ENCODE measurements around the gene ADAMTSL1.

ADAMTSL1 gene

GRCh38 chr9:18463991-18464390 lies 10.0 kb upstream of the ADAMTSL1 start:
- Histone ChIP-seq H3K4me3 (no peak overlapping the region), H3K27ac (no peak overlapping the region)
- no peak for DNase-seq (ENCODE audit: low spot score)
- TF ChIP-seq CTCF (IDR thresholded peaks at IDR 0.05) = no peak

GRCh38 chr9:18466101-18466500 lies 7.9 kb upstream of the ADAMTSL1 start:
- TF ChIP-seq CTCF (IDR thresholded peaks at IDR 0.05) = no peak
- no peak for DNase-seq (ENCODE audit: low spot score)
- Histone ChIP-seq H3K27ac (no peak overlapping the region), H3K4me3 (no peak overlapping the region)

- Histone ChIP-seq H3K4me3 (no peak overlapping the region), H3K27ac (no peak overlapping the region)
- TF ChIP-seq CTCF (IDR thresholded peaks at IDR 0.05) = no peak
- DNase-seq (ENCODE audit: low spot score) = no peak
These were observed 6.3 kb upstream of the ADAMTSL1 start for GRCh38 chr9:18467696-18468095.

GRCh38 chr9:18472435-18472834 lies 1.5 kb upstream of the ADAMTSL1 start:
- no peak overlapping the region for H3K4me3 ChIP-seq
- no peak for DNase-seq (ENCODE audit: low spot score)
- H3K27ac ChIP-seq = peak overlapping the region in 1 of 2 donors; percentile 25
- TF ChIP-seq CTCF (IDR thresholded peaks at IDR 0.05) = no peak

- no peak for TF ChIP-seq CTCF (IDR thresholded peaks at IDR 0.05)
- Histone ChIP-seq H3K27ac (peak overlapping the region in 1 of 2 donors; percentile 25), H3K4me3 (no peak overlapping the region)
- DNase-seq (ENCODE audit: low spot score) = no peak
These were observed 1.1 kb upstream of the ADAMTSL1 start for GRCh38 chr9:18472841-18473251.

GRCh38 chr9:18474783-18475182 lies 830 bp downstream of the ADAMTSL1 start:
- Histone ChIP-seq H3K27ac (peak overlapping the region in 1 of 2 donors; percentile 76), H3K4me3 (peak overlapping the region; percentile 64)
- DNase-seq (ENCODE audit: low spot score) = no peak
- no peak for TF ChIP-seq CTCF (IDR thresholded peaks at IDR 0.05)

GRCh38 chr9:18477121-18477660 lies 3.2 kb downstream of the ADAMTSL1 start:
- DNase-seq (ENCODE audit: low spot score) = no peak
- no peak overlapping the region for H3K4me3 ChIP-seq
- no peak for TF ChIP-seq CTCF (IDR thresholded peaks at IDR 0.05)
- no peak overlapping the region for H3K27ac ChIP-seq

Measured in coronary artery (tissue), 2 donors.